SK-N-SH treated with all-trans-retinoic acid at 6 μM for 48 hours (cell line): ENCODE results near the gene NRXN3.

Source experiments
- ARNTL ChIP-seq: fragments of 450-650 bp; formaldehyde crosslinking; IDR thresholded peaks from 2 replicates; pipeline ENCODE4 v1.5.0; 2020; ENCODE audit warnings: low read depth, mild to moderate bottlenecking, moderate library complexity, borderline replicate concordance
- BACH2 ChIP-seq: fragments of 250-450 bp; sonication (Bioruptor Pico); IDR thresholded peaks from 2 replicates; pipeline ENCODE4 v1.9.0; 2021; ENCODE audit warnings: mild to moderate bottlenecking, borderline replicate concordance
- CSDC2 ChIP-seq: fragments of 250-450 bp; sonication (Bioruptor Pico); IDR thresholded peaks from 2 replicates; pipeline ENCODE4 v1.5.0; 2020; ENCODE audit warnings: mild to moderate bottlenecking, moderate library complexity
- GLIS3 ChIP-seq: fragments of 250-450 bp; sonication (Bioruptor Pico); IDR thresholded peaks from 2 replicates; pipeline ENCODE4 v1.5.0; 2020; ENCODE audit warnings: mild to moderate bottlenecking, moderate library complexity
- ISL1 ChIP-seq: fragments of 250-450 bp; sonication (Bioruptor Pico); IDR thresholded peaks from 2 replicates; pipeline ENCODE4 v2.1.2; 2022; ENCODE audit warnings: mild to moderate bottlenecking, moderate library complexity
- POU6F1 ChIP-seq: fragments of 250-450 bp; sonication (Bioruptor Pico); IDR thresholded peaks from 2 replicates; pipeline ENCODE4 v1.8.0; 2021; ENCODE audit warnings: low read depth, mild to moderate bottlenecking, moderate library complexity, borderline replicate concordance
- RARB ChIP-seq: fragments of 250-450 bp; sonication (Bioruptor Pico); IDR thresholded peaks from 2 replicates; pipeline ENCODE4 v1.8.0; 2021; ENCODE audit warnings: mild to moderate bottlenecking, moderate library complexity
- SNAI2 ChIP-seq: fragments of 250-450 bp; sonication (Bioruptor Pico); IDR thresholded peaks from 2 replicates; pipeline ENCODE4 v1.5.0; 2020; ENCODE audit warnings: mild to moderate bottlenecking, moderate library complexity
- TOX ChIP-seq: fragments of 250-450 bp; sonication (Bioruptor Pico); IDR thresholded peaks from 2 replicates; pipeline ENCODE4 v1.8.0; 2021; ENCODE audit warnings: mild to moderate bottlenecking, moderate library complexity, borderline replicate concordance
- ZC3H10 ChIP-seq: fragments of 250-450 bp; sonication (Bioruptor Pico); IDR thresholded peaks from 2 replicates; pipeline ENCODE4 v1.5.1; 2021; ENCODE audit warnings: mild to moderate bottlenecking, moderate library complexity
- ZNF70 ChIP-seq: fragments of 450-650 bp; formaldehyde crosslinking; IDR thresholded peaks from 2 replicates; pipeline ENCODE4 v1.5.0; 2020; ENCODE audit warnings: mild to moderate bottlenecking, moderate library complexity
- ZNF8 ChIP-seq: fragments of 450-650 bp; formaldehyde crosslinking; IDR thresholded peaks from 2 replicates; pipeline ENCODE4 v1.5.0; 2020; ENCODE audit warnings: mild to moderate bottlenecking, moderate library complexity
- TF ChIP-seq, protein P1 (sequence below): fragments of 250-450 bp; sonication (Bioruptor Pico); IDR thresholded peaks from 2 replicates; pipeline ENCODE4 v1.8.0; 2020; ENCODE audit warnings: mild to moderate bottlenecking, moderate library complexity, borderline replicate concordance
- TF ChIP-seq, protein P2 (sequence below): fragments of 250-450 bp; sonication (Bioruptor Pico); IDR thresholded peaks from 2 replicates; pipeline ENCODE4 v1.5.1; 2020; ENCODE audit warnings: low read depth, mild to moderate bottlenecking, moderate library complexity

GRCh38 chr14:79855789-79856188 lies 1685.6 kb downstream of the NRXN3 start:
- TF ChIP-seq CSDC2 (CRISPR knock-in tag) (no peak), TOX (no peak), SNAI2 (no peak), ZC3H10 (CRISPR knock-in tag) (no peak), ZNF8 (CRISPR knock-in tag) (no peak), ARNTL (CRISPR knock-in tag) (no peak), BACH2 (CRISPR knock-in tag) (no peak), ZNF70 (CRISPR knock-in tag) (no peak), GLIS3 (CRISPR knock-in tag) (no peak), ISL1 (CRISPR knock-in tag) (no peak), RARB (CRISPR knock-in tag) (no peak), POU6F1 (CRISPR knock-in tag) (no peak)
- TF ChIP-seq, protein P1, sequence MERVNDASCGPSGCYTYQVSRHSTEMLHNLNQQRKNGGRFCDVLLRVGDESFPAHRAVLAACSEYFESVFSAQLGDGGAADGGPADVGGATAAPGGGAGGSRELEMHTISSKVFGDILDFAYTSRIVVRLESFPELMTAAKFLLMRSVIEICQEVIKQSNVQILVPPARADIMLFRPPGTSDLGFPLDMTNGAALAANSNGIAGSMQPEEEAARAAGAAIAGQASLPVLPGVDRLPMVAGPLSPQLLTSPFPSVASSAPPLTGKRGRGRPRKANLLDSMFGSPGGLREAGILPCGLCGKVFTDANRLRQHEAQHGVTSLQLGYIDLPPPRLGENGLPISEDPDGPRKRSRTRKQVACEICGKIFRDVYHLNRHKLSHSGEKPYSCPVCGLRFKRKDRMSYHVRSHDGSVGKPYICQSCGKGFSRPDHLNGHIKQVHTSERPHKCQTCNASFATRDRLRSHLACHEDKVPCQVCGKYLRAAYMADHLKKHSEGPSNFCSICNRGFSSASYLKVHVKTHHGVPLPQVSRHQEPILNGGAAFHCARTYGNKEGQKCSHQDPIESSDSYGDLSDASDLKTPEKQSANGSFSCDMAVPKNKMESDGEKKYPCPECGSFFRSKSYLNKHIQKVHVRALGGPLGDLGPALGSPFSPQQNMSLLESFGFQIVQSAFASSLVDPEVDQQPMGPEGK (CRISPR knock-in tag): no peak
- TF ChIP-seq, protein P2, sequence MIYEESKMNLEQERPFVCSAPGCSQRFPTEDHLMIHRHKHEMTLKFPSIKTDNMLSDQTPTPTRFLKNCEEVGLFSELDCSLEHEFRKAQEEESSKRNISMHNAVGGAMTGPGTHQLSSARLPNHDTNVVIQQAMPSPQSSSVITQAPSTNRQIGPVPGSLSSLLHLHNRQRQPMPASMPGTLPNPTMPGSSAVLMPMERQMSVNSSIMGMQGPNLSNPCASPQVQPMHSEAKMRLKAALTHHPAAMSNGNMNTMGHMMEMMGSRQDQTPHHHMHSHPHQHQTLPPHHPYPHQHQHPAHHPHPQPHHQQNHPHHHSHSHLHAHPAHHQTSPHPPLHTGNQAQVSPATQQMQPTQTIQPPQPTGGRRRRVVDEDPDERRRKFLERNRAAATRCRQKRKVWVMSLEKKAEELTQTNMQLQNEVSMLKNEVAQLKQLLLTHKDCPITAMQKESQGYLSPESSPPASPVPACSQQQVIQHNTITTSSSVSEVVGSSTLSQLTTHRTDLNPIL (CRISPR knock-in tag): no peak
